ENCODE measurements around the gene SERPINA9. TPM values are rescaled to one million over a fixed set of nuclear protein-coding genes. Genes with fewer than 3 reads are reported as not detected.

SERPINA9 gene
- total and polyA plus RNA-seq, 2 experiments from 2014 or later: 0.60 TPM; not detected in 1

Other genes starting within 250 kb of the SERPINA9 start
- 19.1 and 23.0 TPM in 2 replicates for gene SERPINA10, start 182.9 kb downstream of the SERPINA9 start, total RNA-seq
- gene SERPINA10, start 182.9 kb downstream of the SERPINA9 start, polyA plus RNA-seq: 4.5 and 10.5 TPM in 2 replicates
- gene SERPINA6, start 152.9 kb downstream of the SERPINA9 start, total RNA-seq: 132 TPM in 2 replicates
- gene SERPINA6, start 152.9 kb downstream of the SERPINA9 start, polyA plus RNA-seq: 86.8 and 135 TPM in 2 replicates
- not detected in 2 replicates for gene SERPINA2, start 109.5 kb downstream of the SERPINA9 start, total RNA-seq
- not detected in 2 replicates for gene SERPINA2, start 109.5 kb downstream of the SERPINA9 start, polyA plus RNA-seq
- gene SERPINA1, start 87.6 kb downstream of the SERPINA9 start, total RNA-seq: 5,074 and 5,718 TPM in 2 replicates
- 3,463 and 3,480 TPM in 2 replicates for gene SERPINA1, start 87.6 kb downstream of the SERPINA9 start, polyA plus RNA-seq
- gene SERPINA11, start 23.4 kb downstream of the SERPINA9 start, total RNA-seq: 8.0 and 10.8 TPM in 2 replicates
- gene SERPINA11, start 23.4 kb downstream of the SERPINA9 start, polyA plus RNA-seq: 13.2 and 16.7 TPM in 2 replicates
- gene SERPINA12, start 33.3 kb upstream of the SERPINA9 start, total RNA-seq: 0.60 TPM in 1 of 2 replicates, not detected in the other
- 0.25 and 0.90 TPM in 2 replicates for gene SERPINA12, start 33.3 kb upstream of the SERPINA9 start, polyA plus RNA-seq
- gene SERPINA4, start 85.2 kb upstream of the SERPINA9 start, total RNA-seq: 22.7 and 27.8 TPM in 2 replicates
- gene SERPINA4, start 85.2 kb upstream of the SERPINA9 start, polyA plus RNA-seq: 26.9 and 35.2 TPM in 2 replicates
- 88.8 and 109 TPM in 2 replicates for gene SERPINA5, start 105.2 kb upstream of the SERPINA9 start, total RNA-seq
- gene SERPINA5, start 105.2 kb upstream of the SERPINA9 start, polyA plus RNA-seq: 73.6 and 98.7 TPM in 2 replicates
- gene SERPINA3, start 136.2 kb upstream of the SERPINA9 start, total RNA-seq: 402 and 457 TPM in 2 replicates
- 359 and 461 TPM in 2 replicates for gene SERPINA3, start 136.2 kb upstream of the SERPINA9 start, polyA plus RNA-seq

Measured in hepatocyte (in vitro differentiated cells).